Left lung (tissue), 10 donors: Measurements from ENCODE around the gene LENG1. TPM values are rescaled to one million over a fixed set of nuclear protein-coding genes. Genes with fewer than 3 reads are reported as not detected.

ENCODE experiments used
- ATAC-seq: fragments of 200-7000 bp; cut with Tn5 transposase; one replicate; pipeline ENCODE4 v1.9.1; 2020; ENCODE audit warnings: moderate library complexity
- DNase-seq, 4 donors: peaks; one replicate each; pipeline ENCODE4 v3.0.0-alpha.2; 2013 to 2020
- H3K27ac ChIP-seq, 2 donors: fragments of 200-600 bp; sonication (generic) in 1 of 2; one replicate each; pipeline versions ENCODE4 v1.5.0 to v1.8.0; 2020 to 2021
- H3K27me3 ChIP-seq, 2 donors: fragments of 200-600 bp; sonication (generic) in 1 of 2; one replicate each; pipeline versions ENCODE4 v1.5.0 to v1.8.0; 2020 to 2021
- H3K36me3 ChIP-seq, 2 donors: fragments of 200-600 bp; sonication (generic) in 1 of 2; one replicate each; pipeline versions ENCODE4 v1.5.0 to v1.8.0; 2020 to 2021
- H3K4me1 ChIP-seq, 2 donors: fragments of 200-600 bp; one replicate each; pipeline ENCODE4 v1.8.0; 2021
- H3K4me3 ChIP-seq, 2 donors: fragments of 200-600 bp; sonication (generic) in 1 of 2; one replicate each; pipeline versions ENCODE4 v1.5.0 to v1.8.0; 2020 to 2021; ENCODE audit warnings: mild to moderate bottlenecking in 1 of 2
- H3K9me3 ChIP-seq, 2 donors: fragments of 200-600 bp; sonication (generic) in 1 of 2; one replicate each; pipeline versions ENCODE4 v1.5.0 to v1.8.0; 2020 to 2021
- intact Hi-C, 2 donors: fragments of 100-400 bp; cut with DNase I; formaldehyde crosslinking; loops; one replicate each; pipeline versions ENCODE4 v1.11.2 to v1.14.2; 2022
- polyA plus RNA-seq, 6 donors: library from polyadenylated mRNA; unstranded; fragments of 120-200 nt; gene quantifications; one replicate each; pipeline ENCODE4 v1.2.1, GENCODE V29; 2013; ENCODE audit not compliant: insufficient read length in 6 of 6
- total RNA-seq, 2 donors: library from RNA; stranded (reverse); fragmentation: NEBNext Ultra II Directional; extraction: Animal tissue kit (Norgen Biotek cat#: 25700); gene quantifications; one replicate each; pipeline ENCODE4 v1.2.1, GENCODE V29; 2021
- TF ChIP-seq, protein P1 (sequence below), 2 donors: fragments of 200-600 bp; sonication (generic) in 1 of 2; IDR thresholded peaks; one replicate each; pipeline versions ENCODE4 v1.5.0 to v1.8.0; 2021; ENCODE audit warnings: antibody characterized with exemption in 2 of 2
- donor health status: DM: no; HTN: yes; CAD: no.
- donor health status: DM: no; HTN: no; CAD: no.

LENG1 gene
- total and polyA plus RNA-seq, 8 donors = 5.4 to 10.9 (median 7.5) TPM

- peak in 1 of 4 donors; percentile 36 for DNase-seq
- H3K36me3 ChIP-seq = peaks cover 0 to 57% of the 10 kb centered on the region in 2 donors
- H3K4me3 ChIP-seq = no peak overlapping the region
- intact Hi-C loops = no loop called here
- TF ChIP-seq, protein P1, sequence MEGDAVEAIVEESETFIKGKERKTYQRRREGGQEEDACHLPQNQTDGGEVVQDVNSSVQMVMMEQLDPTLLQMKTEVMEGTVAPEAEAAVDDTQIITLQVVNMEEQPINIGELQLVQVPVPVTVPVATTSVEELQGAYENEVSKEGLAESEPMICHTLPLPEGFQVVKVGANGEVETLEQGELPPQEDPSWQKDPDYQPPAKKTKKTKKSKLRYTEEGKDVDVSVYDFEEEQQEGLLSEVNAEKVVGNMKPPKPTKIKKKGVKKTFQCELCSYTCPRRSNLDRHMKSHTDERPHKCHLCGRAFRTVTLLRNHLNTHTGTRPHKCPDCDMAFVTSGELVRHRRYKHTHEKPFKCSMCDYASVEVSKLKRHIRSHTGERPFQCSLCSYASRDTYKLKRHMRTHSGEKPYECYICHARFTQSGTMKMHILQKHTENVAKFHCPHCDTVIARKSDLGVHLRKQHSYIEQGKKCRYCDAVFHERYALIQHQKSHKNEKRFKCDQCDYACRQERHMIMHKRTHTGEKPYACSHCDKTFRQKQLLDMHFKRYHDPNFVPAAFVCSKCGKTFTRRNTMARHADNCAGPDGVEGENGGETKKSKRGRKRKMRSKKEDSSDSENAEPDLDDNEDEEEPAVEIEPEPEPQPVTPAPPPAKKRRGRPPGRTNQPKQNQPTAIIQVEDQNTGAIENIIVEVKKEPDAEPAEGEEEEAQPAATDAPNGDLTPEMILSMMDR (IDR thresholded peaks at IDR 0.05) = no peak
- H3K27ac ChIP-seq = no peak overlapping the region
- no peaks in the 10 kb centered on the region for H3K9me3 ChIP-seq
- no peaks in the 10 kb centered on the region for H3K27me3 ChIP-seq
- no peak for ATAC-seq
- peaks cover 8 to 34% of the 10 kb centered on the region in 2 donors for H3K4me1 ChIP-seq
Observed at GRCh38 chr19:54105796-54106195, 53.7 kb downstream of the LENG1 start.

Other genes with a start within 250 kb of the LENG1 start
- gene CACNG8, start 196.8 kb downstream of the LENG1 start, total RNA-seq = under 1 TPM in 1 of 2 donors, not detected in 1; 0.03 TPM
- gene CACNG8, start 196.8 kb downstream of the LENG1 start, polyA plus RNA-seq = under 1 TPM; 0.04 to 0.15 (median 0.09) TPM
- 1 to 10 TPM in 1 of 2 donors, not detected in 1; 2.5 TPM for gene CACNG6, start 168.1 kb downstream of the LENG1 start, total RNA-seq
- 1 to 10 TPM in 1 of 6 donors, under 1 TPM in 5; 0.17 to 1.2 (median 0.41) TPM for gene CACNG6, start 168.1 kb downstream of the LENG1 start, polyA plus RNA-seq
- gene VSTM1, start 95.8 kb downstream of the LENG1 start, total RNA-seq = 10 to 100 TPM in 1 of 2 donors, under 1 TPM in 1; 0.44 to 12.1 TPM
- gene VSTM1, start 95.8 kb downstream of the LENG1 start, polyA plus RNA-seq = under 1 TPM in 4 of 6 donors, not detected in 2; 0.20 to 0.32 (median 0.29) TPM
- not detected for gene TARM1, start 78.4 kb downstream of the LENG1 start, total RNA-seq
- under 1 TPM in 5 of 6 donors, not detected in 1; 0.24 to 0.46 (median 0.31) TPM for gene TARM1, start 78.4 kb downstream of the LENG1 start, polyA plus RNA-seq
- 10 to 100 TPM; 13.2 to 57.1 TPM for gene OSCAR, start 58.9 kb downstream of the LENG1 start, total RNA-seq
- under 1 TPM; 0.43 to 0.70 (median 0.56) TPM for gene OSCAR, start 58.9 kb downstream of the LENG1 start, polyA plus RNA-seq
- 100 to 1,000 TPM in 1 of 2 donors, 10 to 100 TPM in 1; 81.9 to 126 TPM for gene NDUFA3, start 56.9 kb downstream of the LENG1 start, total RNA-seq
- 100 to 1,000 TPM in 3 of 6 donors, 10 to 100 TPM in 3; 60.4 to 117 (median 96.6) TPM for gene NDUFA3, start 56.9 kb downstream of the LENG1 start, polyA plus RNA-seq
- gene TFPT, start 44.1 kb downstream of the LENG1 start, total RNA-seq = 10 to 100 TPM; 17.4 to 18.7 TPM
- 10 to 100 TPM; 14.3 to 19.9 (median 18.6) TPM for gene TFPT, start 44.1 kb downstream of the LENG1 start, polyA plus RNA-seq
- gene PRPF31, start 44.0 kb downstream of the LENG1 start, total RNA-seq = 10 to 100 TPM; 46.8 to 49.5 TPM
- gene PRPF31, start 44.0 kb downstream of the LENG1 start, polyA plus RNA-seq = 10 to 100 TPM; 56.7 to 65.3 (median 63.5) TPM
- 10 to 100 TPM; 35.2 to 46.0 TPM for gene CNOT3, start 22.0 kb downstream of the LENG1 start, total RNA-seq
- gene CNOT3, start 22.0 kb downstream of the LENG1 start, polyA plus RNA-seq = 10 to 100 TPM; 59.2 to 75.0 (median 64.0) TPM
- 10 to 100 TPM; 45.3 to 74.0 TPM for gene TMC4, start 13.4 kb upstream of the LENG1 start, total RNA-seq
- 10 to 100 TPM; 29.1 to 39.7 (median 32.0) TPM for gene TMC4, start 13.4 kb upstream of the LENG1 start, polyA plus RNA-seq
- gene MBOAT7, start 29.9 kb upstream of the LENG1 start, total RNA-seq = 100 to 1,000 TPM in 1 of 2 donors, 10 to 100 TPM in 1; 98.5 to 102 TPM
- gene MBOAT7, start 29.9 kb upstream of the LENG1 start, polyA plus RNA-seq = 10 to 100 TPM; 48.1 to 61.8 (median 51.7) TPM
- gene TSEN34, start 31.6 kb upstream of the LENG1 start, total RNA-seq = 10 to 100 TPM; 32.2 to 34.4 TPM
- gene TSEN34, start 31.6 kb upstream of the LENG1 start, polyA plus RNA-seq = 10 to 100 TPM; 39.7 to 60.6 (median 45.6) TPM
- gene RPS9, start 41.1 kb upstream of the LENG1 start, total RNA-seq = 1,000 to 10,000 TPM; 1,023 to 1,099 TPM
- gene RPS9, start 41.1 kb upstream of the LENG1 start, polyA plus RNA-seq = 1,000 to 10,000 TPM; 1,996 to 2,208 (median 2,085) TPM
- gene LILRB3, start 63.3 kb upstream of the LENG1 start, total RNA-seq = 10 to 100 TPM; 21.8 to 90.8 TPM
- gene LILRB3, start 63.3 kb upstream of the LENG1 start, polyA plus RNA-seq = 1 to 10 TPM; 2.1 to 3.0 (median 2.4) TPM
- gene LILRA6, start 83.1 kb upstream of the LENG1 start, total RNA-seq = 10 to 100 TPM in 1 of 2 donors, 1 to 10 TPM in 1; 7.3 to 51.5 TPM
- under 1 TPM; 0.53 to 0.83 (median 0.64) TPM for gene LILRA6, start 83.1 kb upstream of the LENG1 start, polyA plus RNA-seq
- gene LILRB5, start 97.6 kb upstream of the LENG1 start, total RNA-seq = 10 to 100 TPM; 11.9 to 16.5 TPM
- gene LILRB5, start 97.6 kb upstream of the LENG1 start, polyA plus RNA-seq = 1 to 10 TPM; 3.3 to 4.9 (median 4.4) TPM
- 10 to 100 TPM; 10.5 to 54.9 TPM for gene LILRB2, start 121.4 kb upstream of the LENG1 start, total RNA-seq
- gene LILRB2, start 121.4 kb upstream of the LENG1 start, polyA plus RNA-seq = 1 to 10 TPM; 1.2 to 2.2 (median 1.7) TPM
- gene LILRA5, start 153.4 kb upstream of the LENG1 start, total RNA-seq = 10 to 100 TPM in 1 of 2 donors, 1 to 10 TPM in 1; 4.2 to 52.8 TPM
- 1 to 10 TPM in 1 of 6 donors, under 1 TPM in 4, not detected in 1; 0.44 to 1.2 (median 0.67) TPM for gene LILRA5, start 153.4 kb upstream of the LENG1 start, polyA plus RNA-seq
- 1 to 10 TPM; 1.8 to 2.3 TPM for gene LILRA4, start 179.4 kb upstream of the LENG1 start, total RNA-seq
- gene LILRA4, start 179.4 kb upstream of the LENG1 start, polyA plus RNA-seq = under 1 TPM in 2 of 6 donors, not detected in 4; 0.10 to 0.12 TPM
- 100 to 1,000 TPM in 1 of 2 donors, 10 to 100 TPM in 1; 66.9 to 172 TPM for gene LAIR1, start 205.2 kb upstream of the LENG1 start, total RNA-seq
- 10 to 100 TPM in 1 of 6 donors, 1 to 10 TPM in 5; 5.0 to 11.1 (median 6.4) TPM for gene LAIR1, start 205.2 kb upstream of the LENG1 start, polyA plus RNA-seq